Measurements from ENCODE around the gene CREBBP.

The CREBBP gene

GRCh38 chr16:3748307-3748706 is 132.2 kb downstream of the CREBBP start:
- TF ChIP-seq FOXP2 (optimal IDR thresholded peaks at IDR 0.05; ENCODE audit: borderline replicate concordance, extremely low read depth, extremely low read length, insufficient read depth): no peak
- TF ChIP-seq POLR2AphosphoS5 (IDR thresholded peaks at IDR 0.05; ENCODE audit: low read depth, low read length): no peak
- TF ChIP-seq, protein P1, sequence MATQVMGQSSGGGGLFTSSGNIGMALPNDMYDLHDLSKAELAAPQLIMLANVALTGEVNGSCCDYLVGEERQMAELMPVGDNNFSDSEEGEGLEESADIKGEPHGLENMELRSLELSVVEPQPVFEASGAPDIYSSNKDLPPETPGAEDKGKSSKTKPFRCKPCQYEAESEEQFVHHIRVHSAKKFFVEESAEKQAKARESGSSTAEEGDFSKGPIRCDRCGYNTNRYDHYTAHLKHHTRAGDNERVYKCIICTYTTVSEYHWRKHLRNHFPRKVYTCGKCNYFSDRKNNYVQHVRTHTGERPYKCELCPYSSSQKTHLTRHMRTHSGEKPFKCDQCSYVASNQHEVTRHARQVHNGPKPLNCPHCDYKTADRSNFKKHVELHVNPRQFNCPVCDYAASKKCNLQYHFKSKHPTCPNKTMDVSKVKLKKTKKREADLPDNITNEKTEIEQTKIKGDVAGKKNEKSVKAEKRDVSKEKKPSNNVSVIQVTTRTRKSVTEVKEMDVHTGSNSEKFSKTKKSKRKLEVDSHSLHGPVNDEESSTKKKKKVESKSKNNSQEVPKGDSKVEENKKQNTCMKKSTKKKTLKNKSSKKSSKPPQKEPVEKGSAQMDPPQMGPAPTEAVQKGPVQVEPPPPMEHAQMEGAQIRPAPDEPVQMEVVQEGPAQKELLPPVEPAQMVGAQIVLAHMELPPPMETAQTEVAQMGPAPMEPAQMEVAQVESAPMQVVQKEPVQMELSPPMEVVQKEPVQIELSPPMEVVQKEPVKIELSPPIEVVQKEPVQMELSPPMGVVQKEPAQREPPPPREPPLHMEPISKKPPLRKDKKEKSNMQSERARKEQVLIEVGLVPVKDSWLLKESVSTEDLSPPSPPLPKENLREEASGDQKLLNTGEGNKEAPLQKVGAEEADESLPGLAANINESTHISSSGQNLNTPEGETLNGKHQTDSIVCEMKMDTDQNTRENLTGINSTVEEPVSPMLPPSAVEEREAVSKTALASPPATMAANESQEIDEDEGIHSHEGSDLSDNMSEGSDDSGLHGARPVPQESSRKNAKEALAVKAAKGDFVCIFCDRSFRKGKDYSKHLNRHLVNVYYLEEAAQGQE (IDR thresholded peaks at IDR 0.05; ENCODE audit: insufficient read depth in 1 of 2, low read depth in 2 of 2, low read length in 2 of 2): no peak
- TF ChIP-seq SIN3A (IDR thresholded peaks at IDR 0.05; ENCODE audit: borderline replicate concordance, insufficient read depth, low read length): no peak

GRCh38 chr16:3745751-3746355 is 134.7 kb downstream of the CREBBP start:
- no peak for TF ChIP-seq POLR2AphosphoS5 (IDR thresholded peaks at IDR 0.05; ENCODE audit: low read depth, low read length)
- TF ChIP-seq FOXP2 (optimal IDR thresholded peaks at IDR 0.05; ENCODE audit: borderline replicate concordance, extremely low read depth, extremely low read length, insufficient read depth): no peak
- no peak for TF ChIP-seq TAF1 (IDR thresholded peaks at IDR 0.05; ENCODE audit: borderline replicate concordance, insufficient read depth, low read length)
- TF ChIP-seq SIN3A (IDR thresholded peaks at IDR 0.05; ENCODE audit: borderline replicate concordance, insufficient read depth, low read length): no peak
- TF ChIP-seq, protein P1 (IDR thresholded peaks at IDR 0.05; ENCODE audit: insufficient read depth in 1 of 2, low read depth in 2 of 2, low read length in 2 of 2): no peak

- TF ChIP-seq SIN3A (IDR thresholded peaks at IDR 0.05; ENCODE audit: borderline replicate concordance, insufficient read depth, low read length) (no peak), POLR2AphosphoS5 (IDR thresholded peaks at IDR 0.05; ENCODE audit: low read depth, low read length) (no peak), FOXP2 (optimal IDR thresholded peaks at IDR 0.05; ENCODE audit: borderline replicate concordance, extremely low read depth, extremely low read length, insufficient read depth) (no peak), TAF1 (IDR thresholded peaks at IDR 0.05; ENCODE audit: borderline replicate concordance, insufficient read depth, low read length) (no peak)
- TF ChIP-seq, protein P1 (IDR thresholded peaks at IDR 0.05; ENCODE audit: insufficient read depth in 1 of 2, low read depth in 2 of 2, low read length in 2 of 2): no peak
Observed at GRCh38 chr16:3744018-3744417, 136.5 kb downstream of the CREBBP start.

- no peak for TF ChIP-seq FOXP2 (optimal IDR thresholded peaks at IDR 0.05; ENCODE audit: borderline replicate concordance, extremely low read depth, extremely low read length, insufficient read depth)
- TF ChIP-seq SIN3A (IDR thresholded peaks at IDR 0.05; ENCODE audit: borderline replicate concordance, insufficient read depth, low read length): no peak
- TF ChIP-seq, protein P1 (IDR thresholded peaks at IDR 0.05; ENCODE audit: insufficient read depth in 1 of 2, low read depth in 2 of 2, low read length in 2 of 2): no peak
- no peak for TF ChIP-seq POLR2AphosphoS5 (IDR thresholded peaks at IDR 0.05; ENCODE audit: low read depth, low read length)
Observed at GRCh38 chr16:3740934-3741333, 139.6 kb downstream of the CREBBP start.

GRCh38 chr16:3740186-3740585 is 140.3 kb downstream of the CREBBP start:
- TF ChIP-seq FOXP2 (optimal IDR thresholded peaks at IDR 0.05; ENCODE audit: borderline replicate concordance, extremely low read depth, extremely low read length, insufficient read depth) (no peak), SIN3A (IDR thresholded peaks at IDR 0.05; ENCODE audit: borderline replicate concordance, insufficient read depth, low read length) (no peak), POLR2AphosphoS5 (IDR thresholded peaks at IDR 0.05; ENCODE audit: low read depth, low read length) (no peak), TAF1 (IDR thresholded peaks at IDR 0.05; ENCODE audit: borderline replicate concordance, insufficient read depth, low read length) (no peak)
- TF ChIP-seq, protein P1 (IDR thresholded peaks at IDR 0.05; ENCODE audit: insufficient read depth in 1 of 2, low read depth in 2 of 2, low read length in 2 of 2): no peak
